Jurkat, Clone E6-1 (cell line): Measurements from ENCODE around the gene VN1R4. TPM values are rescaled to one million over a fixed set of nuclear protein-coding genes. Genes with fewer than 3 reads are reported as not detected.
"Not testable (repeated sequence)": the region's sequence is repeated elsewhere in the genome, so short reads cannot be mapped to it uniquely, and the experiment has no call there.

Source experiments
- DNase-seq: peaks from one replicate; pipeline ENCODE4 v3.0.0-alpha.2; 2011; ENCODE audit warnings: low read depth, low spot score
- H3K4me3 ChIP-seq: 2 replicates; pipeline ENCODE4 v1.5.1; 2011; ENCODE audit warnings: mild to moderate bottlenecking, low read length, control low read depth, moderate library complexity
- polyA plus RNA-seq: library from polyadenylated mRNA; unstranded; fragments of >200 nt; gene quantifications from one replicate; pipeline ENCODE4 v1.2.1, GENCODE V29; 2012; ENCODE audit warnings: missing spikeins; ENCODE audit not compliant: insufficient read length, insufficient read depth

VN1R4 gene, protein sequence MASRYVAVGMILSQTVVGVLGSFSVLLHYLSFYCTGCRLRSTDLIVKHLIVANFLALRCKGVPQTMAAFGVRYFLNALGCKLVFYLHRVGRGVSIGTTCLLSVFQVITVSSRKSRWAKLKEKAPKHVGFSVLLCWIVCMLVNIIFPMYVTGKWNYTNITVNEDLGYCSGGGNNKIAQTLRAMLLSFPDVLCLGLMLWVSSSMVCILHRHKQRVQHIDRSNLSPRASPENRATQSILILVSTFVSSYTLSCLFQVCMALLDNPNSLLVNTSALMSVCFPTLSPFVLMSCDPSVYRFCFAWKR
- not detected for polyA plus RNA-seq

DNA sequence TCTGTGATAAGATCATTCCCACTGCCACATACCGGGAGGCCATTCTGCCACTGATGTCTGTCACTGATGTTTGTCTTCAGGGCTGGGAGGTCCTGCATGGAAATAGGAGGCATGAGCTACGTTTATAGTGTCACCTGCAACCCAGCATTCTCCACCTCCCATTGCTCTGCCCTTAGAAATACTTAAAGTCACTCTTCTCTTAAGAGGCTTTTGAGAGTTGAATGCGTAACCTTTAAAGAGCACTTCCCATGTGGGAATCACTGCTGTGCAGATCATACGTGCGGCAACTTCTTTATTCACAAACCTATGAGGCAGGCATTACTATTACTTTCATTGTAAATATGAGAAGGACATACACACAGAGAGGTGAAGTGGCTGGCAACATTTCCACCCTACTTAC is at the start of gene VN1R4:
TSS of gene VN1R4 (minus strand) at position 101 of the 400 bp plus-strand sequence. CDS start at position 43, 58 bp downstream.
- DNase-seq, H3K4me3 ChIP-seq: not testable (repeated sequence)

DNA sequence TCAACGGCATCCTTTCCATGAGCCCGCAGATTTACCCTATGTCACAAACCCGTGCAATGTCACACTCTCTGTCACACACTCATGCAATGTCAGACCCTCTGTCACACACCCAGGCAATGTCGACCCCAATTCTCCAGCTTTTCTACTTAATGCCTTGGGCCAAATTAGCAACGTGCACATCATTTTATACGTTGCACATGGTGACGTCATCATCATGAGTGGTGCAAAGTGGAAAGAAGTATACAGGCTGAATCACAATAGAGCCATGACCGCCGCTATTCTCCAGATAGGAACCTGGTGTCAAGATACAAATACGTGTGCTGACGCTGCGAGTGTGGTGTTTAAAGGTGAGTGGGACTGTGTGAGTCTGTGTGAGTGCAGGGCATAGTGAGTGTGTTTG is 44.4 kb upstream of the VN1R4 start:
- no peak for DNase-seq
- no peak overlapping the region for H3K4me3 ChIP-seq

DNA sequence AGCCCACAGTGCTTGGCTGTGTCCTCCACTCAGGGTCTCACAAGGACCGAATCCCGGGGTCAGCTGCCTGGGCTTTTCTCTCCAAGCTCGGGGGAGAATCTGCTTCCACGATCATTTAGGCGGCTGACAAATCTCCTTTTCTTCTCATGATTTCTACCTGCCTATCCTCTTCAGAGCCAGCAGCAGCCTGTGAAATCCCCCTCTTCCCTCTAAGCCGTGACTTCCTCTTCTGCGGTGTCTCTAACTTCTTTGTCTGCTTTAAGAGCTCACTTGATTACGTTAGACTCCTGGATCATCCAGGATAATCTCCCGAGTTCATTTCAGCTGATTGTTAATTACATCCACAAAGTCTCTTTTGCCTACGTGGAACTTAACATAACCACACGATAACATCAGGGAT is 43.5 kb upstream of the VN1R4 start:
- no peak overlapping the region for H3K4me3 ChIP-seq
- DNase-seq = no peak

DNA sequence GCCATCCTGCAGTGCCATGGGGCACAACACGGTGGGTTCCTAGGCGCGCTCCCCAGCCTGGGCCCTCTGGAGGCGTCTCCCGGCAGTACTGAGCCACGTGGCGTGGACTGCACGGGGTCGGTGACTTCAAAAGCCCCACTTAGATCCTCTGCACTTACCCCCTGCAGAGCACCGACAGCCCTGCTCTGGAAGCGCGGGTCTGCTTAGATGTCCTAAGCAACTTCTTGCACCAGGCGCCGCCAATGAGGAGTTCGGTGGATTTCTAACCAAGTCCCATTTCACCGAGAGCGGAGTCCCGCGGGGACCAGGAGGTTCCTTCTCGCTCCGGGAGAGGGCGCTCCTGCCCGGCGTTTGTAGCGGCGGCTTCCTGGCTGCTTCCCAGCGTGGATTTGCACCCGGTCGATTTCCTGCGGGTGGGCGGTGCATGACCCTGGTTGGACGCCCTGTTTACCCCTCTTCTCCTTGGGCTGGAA is 40.9 kb upstream of the VN1R4 start:
- DNase-seq = no peak
- H3K4me3 ChIP-seq = no peak overlapping the region

DNA sequence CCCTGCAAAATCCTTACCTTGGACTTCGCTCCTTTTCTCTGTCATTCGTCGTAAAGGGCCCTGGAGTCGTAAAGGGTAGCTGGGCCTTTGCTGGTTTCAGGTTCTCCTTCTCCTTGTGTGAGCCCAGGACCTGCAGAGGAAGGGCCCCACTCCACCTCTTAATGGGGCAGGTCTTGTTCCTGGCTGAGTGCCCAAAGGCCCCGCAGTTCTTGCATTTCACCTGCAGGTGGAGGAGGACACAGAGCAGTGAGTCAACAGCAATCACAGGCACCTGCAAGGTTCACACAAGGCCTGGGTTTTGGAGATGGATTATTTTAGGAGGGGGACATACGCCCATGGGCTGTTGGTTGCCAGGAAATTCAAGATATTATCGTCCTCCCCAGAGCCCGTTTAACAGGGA is 33.8 kb upstream of the VN1R4 start:
- DNase-seq, H3K4me3 ChIP-seq: not testable (repeated sequence)

DNA sequence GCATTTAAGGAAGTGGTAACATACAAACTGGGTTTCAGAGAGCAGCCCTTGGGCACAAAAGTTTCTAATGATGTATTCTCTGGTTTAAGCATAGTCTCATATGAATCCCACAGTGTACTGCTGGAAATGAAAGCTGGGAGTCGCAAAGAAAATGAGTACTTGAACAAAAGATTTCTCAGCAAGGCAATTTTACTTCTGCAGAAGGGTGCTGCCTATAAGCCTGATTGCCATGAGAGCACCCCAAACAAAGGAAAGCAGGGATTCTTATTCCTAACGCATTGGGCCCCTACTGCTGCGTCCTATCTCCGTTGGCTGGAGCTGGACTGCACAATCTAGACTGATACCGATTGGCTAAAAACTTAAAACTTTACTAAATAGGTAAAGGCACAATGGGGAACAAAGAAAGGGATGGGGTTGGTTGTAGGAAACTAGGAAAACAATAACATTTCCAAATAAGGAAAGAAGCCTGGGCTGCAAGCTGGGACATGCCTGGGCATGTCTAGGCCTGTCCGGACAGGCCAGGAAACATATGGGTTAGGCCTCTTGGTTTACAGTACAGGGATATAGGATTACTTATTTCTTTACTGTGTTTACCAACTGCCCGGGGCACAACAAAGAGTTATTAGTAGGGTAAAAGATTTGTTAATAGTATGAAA is 27.4 kb upstream of the VN1R4 start:
- no peak overlapping the region for H3K4me3 ChIP-seq
- DNase-seq = no peak

DNA sequence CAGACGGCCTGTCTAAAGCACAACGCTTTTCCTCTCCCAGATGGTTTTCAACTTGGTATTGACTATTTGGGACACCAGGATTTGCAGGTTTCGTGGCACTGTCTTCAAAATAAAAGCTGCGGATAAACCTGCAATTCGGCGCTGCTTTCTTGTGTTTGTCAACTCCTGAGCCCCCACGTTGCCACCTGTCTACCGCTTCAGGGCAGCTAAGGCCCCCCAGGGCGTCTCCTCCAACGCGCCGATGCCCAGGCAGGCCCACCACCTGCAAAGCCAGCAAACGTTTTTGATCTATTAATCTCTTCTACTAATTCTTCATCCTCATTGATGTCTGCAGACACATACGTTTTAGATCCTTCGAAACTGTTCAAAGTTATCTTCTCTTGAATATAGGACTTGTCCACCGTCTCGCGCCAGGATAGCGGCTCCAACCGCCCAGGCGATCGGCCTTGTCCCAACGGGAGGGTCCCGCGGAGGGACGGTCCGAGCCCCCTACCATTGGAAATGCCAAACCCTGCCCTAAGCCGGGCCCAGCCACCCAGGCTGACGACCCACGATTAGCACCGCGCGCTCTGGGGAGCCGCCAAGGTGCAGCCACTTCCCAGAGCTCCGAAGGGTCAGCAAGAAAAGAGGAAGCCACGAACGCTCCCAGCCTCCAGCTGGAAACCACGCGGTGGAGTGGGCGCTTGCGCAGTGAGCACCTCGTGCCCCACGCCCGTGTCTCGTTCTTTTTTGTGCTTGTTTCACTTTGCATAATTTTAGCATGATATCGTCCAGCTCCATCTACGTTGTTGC is 23.4 kb upstream of the VN1R4 start:
- no peak for DNase-seq
- no peak overlapping the region for H3K4me3 ChIP-seq

DNA sequence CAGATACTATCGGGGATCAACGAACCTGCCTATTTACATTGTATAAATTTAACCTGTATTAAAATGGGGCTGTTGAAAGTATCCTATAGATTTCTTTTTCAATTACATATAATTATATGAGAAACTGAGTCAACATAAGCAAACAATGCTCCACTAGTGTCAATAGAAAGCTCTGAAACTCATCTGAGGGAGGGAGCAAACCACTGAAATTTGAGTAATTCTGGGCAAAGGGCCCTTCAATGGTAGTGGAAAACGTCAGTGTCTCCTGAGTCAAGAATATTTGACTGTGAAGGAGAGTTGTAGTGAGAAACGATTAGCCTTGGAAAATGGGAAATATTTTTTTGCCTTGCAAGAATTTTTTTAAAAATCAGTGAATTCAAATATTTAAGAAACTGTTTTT is 17.6 kb upstream of the VN1R4 start:
- no peak for DNase-seq
- H3K4me3 ChIP-seq = no peak overlapping the region

DNA sequence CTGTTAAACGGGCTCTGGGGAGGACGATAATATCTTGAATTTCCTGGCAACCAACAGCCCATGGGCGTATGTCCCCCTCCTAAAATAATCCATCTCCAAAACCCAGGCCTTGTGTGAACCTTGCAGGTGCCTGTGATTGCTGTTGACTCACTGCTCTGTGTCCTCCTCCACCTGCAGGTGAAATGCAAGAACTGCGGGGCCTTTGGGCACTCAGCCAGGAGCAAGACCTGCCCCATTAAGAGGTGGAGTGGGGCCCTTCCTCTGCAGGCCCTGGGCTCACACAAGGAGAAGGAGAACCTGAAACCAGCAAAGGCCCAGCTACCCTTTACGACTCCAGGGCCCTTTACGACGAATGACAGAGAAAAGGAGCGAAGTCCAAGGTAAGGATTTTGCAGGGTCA is 14.4 kb upstream of the VN1R4 start:
- DNase-seq, H3K4me3 ChIP-seq: not testable (repeated sequence)

DNA sequence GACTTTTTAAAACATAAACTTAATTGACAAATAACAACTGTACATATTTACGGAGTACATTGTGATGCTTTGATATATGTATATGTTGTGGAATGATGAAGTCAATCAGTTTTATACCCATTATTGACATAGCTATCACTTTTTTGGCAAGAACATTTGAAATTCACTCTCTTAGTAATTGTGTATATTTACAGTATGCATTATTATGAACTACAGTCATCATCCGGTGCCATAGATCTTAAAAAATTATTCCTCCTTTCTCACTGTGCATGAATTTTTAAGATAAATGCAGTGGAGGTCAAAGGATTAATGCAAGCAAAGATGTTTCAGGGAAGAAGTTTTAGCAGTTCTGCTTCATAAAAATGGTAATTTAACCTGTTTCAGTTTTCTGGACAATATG is 8.0 kb upstream of the VN1R4 start:
- no peak for DNase-seq
- no peak overlapping the region for H3K4me3 ChIP-seq

DNA sequence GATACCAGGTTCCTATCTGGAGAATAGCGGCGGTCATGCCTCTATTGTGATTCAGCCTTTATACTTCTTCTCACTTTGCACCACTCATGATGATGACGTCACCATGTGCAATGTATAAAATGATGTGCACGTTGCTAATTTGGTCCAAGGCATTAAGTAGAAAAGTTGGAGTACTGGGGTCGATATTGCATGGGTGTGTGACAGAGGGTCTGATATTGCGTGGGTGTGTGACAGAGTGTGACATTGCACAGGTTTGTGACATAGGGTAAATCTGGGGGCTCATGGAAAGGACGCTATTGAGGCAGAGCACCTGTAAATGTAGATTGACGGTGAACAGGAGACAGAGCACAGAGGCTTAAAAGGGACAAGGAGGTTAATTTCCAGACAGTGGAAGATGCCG is 4.5 kb upstream of the VN1R4 start:
- no peak for DNase-seq

DNA sequence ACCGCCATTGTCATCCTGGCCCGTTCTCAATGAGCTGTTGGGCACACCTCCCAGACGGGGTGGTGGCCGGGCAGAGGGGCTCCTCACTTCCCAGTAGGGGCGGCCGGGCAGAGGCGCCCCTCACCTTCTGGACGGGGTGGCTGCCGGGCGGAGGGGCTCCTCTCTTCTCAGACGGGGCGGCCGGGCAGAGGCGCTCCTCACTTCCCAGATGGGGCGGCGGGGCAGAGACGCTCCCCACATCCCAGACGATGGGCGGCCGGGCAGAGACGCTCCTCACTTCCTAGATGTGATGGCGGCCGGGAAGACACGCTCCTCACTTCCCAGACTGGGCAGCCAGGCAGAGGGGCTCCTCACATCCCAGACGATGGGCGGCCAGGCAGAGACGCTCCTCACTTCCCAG is 2.3 kb upstream of the VN1R4 start:
- not testable (repeated sequence) for H3K4me3 ChIP-seq, DNase-seq

More for the DNA sequence above, 4.5 kb upstream of the VN1R4 start:
- H3K4me3 ChIP-seq = no peak overlapping the region

DNA sequence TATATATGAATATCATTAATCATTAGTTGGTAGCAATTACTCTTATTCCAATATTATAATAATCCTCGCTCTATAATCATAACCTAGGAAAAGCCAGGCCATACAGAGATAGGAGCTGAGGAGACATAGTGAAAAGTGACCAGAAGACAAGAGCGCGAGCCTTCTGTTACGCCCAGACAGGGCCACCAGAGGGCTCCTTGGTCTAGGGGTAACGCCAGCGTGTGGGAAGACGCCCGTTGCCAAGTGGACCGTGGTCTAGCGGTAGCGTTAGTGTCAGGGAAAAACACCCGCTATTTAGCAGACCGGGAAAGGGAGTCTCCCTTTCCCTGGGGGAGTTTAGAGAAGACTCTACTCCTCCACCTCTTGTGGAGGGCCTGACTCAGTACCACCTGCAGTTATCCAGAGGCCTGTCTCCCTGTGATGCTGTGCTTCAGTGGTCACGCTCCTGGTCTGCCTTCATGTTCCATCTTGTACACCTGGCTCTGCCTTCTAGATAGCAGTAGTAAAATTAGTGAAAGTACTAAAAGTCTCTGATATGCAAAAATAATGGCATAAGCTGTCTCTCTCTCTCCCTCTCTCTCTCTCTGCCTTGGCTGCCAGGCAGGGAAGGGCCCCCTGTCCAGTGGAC is 9.7 kb downstream of the VN1R4 start, which contains the start of gene VN1R2:
TSS of gene VN1R2 (plus strand) at position 578 of the 628 bp plus-strand sequence. CDS start 84 bp downstream, outside the sequence.
- not testable (repeated sequence) for DNase-seq, H3K4me3 ChIP-seq

DNA sequence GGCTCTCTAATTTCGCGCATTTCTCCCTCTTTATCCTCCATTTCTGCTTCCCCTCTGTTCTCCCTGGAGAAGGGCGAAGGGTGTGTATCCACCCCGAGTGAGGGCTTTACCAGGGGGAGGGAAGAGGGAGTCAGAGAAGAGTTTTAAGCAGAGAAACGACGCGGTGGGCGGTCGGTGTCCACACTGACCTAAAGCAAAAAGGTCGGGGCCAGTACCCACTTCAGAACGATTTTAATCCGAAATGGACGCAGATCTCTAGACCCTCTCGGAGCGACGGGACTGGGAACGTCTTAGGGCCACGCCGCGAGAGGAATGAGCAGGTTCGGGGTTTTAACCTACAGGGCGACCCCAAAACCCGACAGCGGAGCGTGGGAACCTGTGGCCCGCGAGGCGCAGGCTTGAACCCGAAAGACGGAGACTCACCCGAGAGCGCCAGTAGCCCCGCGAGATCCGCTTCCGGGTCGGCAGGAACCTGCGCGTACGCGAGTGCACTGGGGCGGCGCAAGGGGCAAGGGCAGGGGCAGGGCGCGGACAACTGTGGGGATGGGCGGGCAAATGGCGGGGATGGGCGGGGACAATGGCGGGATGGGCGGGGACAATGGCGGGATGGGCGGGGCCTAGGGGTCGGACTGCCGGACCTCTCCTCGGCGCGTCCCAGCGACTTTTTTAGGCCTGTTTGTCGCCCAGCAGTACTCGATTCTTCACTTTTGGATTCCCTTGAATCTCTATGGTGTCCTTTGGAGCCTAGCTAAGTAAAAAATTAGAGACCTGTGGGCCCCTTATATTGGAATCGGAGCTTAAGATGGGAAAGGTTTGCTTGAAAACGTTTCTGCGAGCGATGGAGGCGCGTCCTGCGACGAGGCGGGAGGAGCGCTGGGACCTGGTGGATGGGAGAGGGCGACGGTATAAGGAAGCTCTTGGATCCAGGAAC is 12.8 kb downstream of the VN1R4 start, which contains the start of gene ZNF677:
TSS of gene ZNF677 (minus strand) at position 463 of the 931 bp plus-strand sequence. CDS start 3,323 bp downstream, outside the sequence.
- no peak for DNase-seq
- H3K4me3 ChIP-seq = no peak within 1 kb of the TSS

DNA sequence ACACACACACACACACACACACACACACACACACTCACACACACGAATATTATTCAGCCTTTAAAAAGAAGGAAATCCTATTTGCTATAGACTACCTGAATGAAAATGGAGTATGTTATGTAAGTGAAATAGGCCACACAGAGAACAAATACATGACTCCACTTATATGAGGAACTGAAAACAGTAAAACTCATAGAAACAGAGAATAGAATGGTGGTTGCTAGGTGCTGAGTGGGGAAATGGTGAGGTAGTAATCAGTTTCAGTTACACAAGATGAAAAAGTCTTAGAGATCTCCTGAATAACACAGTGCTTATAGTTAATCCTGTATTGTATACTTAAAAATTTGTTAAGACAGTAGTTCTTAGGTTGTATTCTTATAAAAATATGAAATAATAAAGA is 21.0 kb downstream of the VN1R4 start:
- H3K4me3 ChIP-seq = no peak overlapping the region
- DNase-seq = no peak

DNA sequence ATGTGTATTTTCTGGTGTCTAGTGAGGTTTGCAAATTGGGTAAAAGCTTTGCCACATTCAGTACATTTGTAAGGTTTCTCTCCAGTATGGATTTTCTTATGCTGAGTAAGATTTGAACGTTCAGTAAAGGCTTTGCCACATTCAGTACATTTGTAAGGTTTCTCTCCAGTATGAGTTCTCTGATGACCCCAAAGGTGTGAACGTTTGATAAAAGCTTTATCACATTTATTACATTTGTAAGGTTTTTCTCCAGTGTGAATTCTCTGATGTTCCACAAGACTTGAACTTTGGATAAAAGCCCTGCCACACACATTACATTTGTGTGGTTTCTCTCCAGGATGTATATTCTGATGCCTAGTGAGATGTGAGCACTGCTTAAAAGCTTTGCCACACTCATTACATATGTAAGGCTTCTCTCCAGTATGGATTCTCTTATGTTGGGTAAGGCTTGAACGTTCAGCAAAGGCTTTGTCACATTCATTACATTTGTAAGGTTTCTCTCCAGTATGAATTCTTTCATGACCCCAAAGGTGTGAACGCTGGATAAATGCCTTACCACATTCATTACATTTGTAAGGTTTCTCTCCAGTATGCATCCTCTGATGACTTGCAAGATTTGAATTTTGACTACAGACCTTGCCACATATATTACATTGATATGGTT is 30.3 kb downstream of the VN1R4 start:
- no peak overlapping the region for H3K4me3 ChIP-seq
- DNase-seq = no peak

DNA sequence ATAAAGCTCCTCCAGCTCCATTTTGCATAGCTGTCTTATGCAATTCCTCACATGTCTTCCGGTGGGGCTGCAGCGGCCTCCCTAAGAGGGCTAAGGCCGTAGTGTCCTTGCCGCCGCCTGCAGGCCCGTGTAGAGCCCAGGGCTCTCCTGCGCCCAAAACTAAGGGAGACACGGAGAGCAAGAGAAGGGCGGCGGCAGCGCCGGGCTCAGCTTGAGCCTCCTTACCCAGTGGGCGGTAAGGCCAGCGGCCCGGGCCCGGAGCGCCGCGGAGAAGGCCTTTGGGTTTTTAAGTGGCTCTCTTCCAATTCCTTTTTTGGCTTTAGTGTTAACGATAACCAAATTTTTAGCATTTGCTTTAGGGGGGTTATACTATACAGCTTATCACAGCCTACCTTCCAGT is 42.9 kb downstream of the VN1R4 start:
- no peak overlapping the region for H3K4me3 ChIP-seq
- no peak for DNase-seq

DNA sequence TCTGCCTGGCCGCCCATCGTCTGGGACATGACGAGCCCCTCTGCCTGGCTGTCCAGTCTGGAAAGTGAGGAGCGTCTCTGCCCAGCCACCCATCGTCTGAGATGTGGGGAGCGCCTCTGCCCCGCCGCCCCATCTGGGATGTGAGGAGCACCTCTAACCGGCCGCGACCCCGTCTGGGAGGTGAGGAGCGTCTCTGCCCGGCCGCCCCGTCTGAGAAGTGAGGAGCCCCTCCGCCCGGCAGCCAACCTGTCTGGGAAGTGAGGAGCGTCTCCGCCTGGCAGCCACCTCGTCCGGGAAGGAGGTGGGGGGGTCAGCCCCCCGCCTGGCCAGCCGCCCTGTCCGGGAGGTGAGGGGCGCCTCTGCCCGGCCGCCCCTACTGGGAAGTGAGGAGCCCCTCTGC is 44.8 kb downstream of the VN1R4 start:
- not testable (repeated sequence) for H3K4me3 ChIP-seq, DNase-seq
